ENCODE data around the gene S100A8. TPM values are rescaled to one million over a fixed set of nuclear protein-coding genes. Genes with fewer than 3 reads are reported as not detected.

The S100A8 gene
- total RNA-seq = not detected

GRCh38 chr1:153390938-153391710 is at the start of gene S100A8:
S100A8 (minus strand) TSS chr1:153391073; CDS start chr1:153390535, 538 bp downstream.
- Mint-ChIP-seq H3K4me3 (no peak within 1 kb of the TSS), H3K4me1 (peaks cover 7% of the 10 kb centered on the region), H3K27ac (no peak within 1 kb of the TSS), H3K27me3 (peaks cover 20% of the 10 kb centered on the region), H3K36me3 (ENCODE audit: low read depth) (no peaks in the 10 kb centered on the region), H3K9me3 (no peaks in the 10 kb centered on the region)
- DNase-seq = no peak
- POLR2A ChIA-PET = no interaction called here
- CTCF ChIA-PET = no interaction called here

DNA sequence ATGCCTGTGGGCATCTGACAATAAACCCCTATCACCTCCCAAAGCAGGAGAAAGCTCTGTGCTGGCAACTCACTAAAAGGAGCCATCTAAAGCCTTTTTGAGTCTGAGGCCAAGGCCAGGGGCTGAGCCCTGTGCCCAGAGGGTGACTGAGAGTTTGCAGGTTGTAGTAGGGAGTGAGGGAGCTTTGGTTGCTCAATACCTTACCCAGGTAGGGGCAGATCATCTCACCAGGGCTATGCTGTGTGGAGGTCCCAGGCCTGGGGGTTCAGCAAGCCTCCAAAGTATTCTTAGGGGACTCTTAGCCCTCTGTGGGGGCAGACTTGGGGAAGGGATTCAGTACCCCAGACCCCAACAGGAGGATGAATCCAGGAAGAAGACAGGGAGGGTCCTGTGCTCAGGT is 48.4 kb upstream of the S100A8 start:
- Mint-ChIP-seq H3K4me3 (no peak overlapping the region), H3K27me3 (peaks cover 7% of the 10 kb centered on the region), H3K36me3 (ENCODE audit: low read depth) (no peaks in the 10 kb centered on the region), H3K4me1 (no peaks in the 10 kb centered on the region), H3K9me3 (no peaks in the 10 kb centered on the region), H3K27ac (no peak overlapping the region)
- DNase-seq = no peak
- ChIA-PET POLR2A (no interaction called here), CTCF (no interaction called here)

DNA sequence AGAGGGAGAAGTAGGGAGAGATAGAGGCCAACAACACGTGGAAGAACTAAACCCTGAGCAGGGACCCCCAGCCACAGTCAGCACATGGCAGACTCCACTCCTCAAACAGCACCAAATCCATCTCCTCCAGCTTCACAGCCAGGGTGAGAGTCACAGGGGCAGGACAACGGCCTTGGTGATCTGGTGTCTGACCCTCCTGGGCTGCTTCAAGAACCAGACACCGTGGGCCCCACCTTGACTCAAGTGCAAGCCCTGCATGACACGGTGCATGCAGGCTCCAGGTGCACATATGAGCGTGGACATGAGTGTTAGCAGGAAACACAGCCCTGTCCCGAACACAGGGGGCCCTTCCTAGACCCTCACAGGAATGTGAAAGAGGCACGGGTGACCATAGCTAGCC is 47.7 kb upstream of the S100A8 start:
- Mint-ChIP-seq H3K27ac (no peak overlapping the region), H3K9me3 (no peaks in the 10 kb centered on the region), H3K4me3 (no peak overlapping the region), H3K4me1 (no peaks in the 10 kb centered on the region), H3K27me3 (peaks cover 3% of the 10 kb centered on the region), H3K36me3 (ENCODE audit: low read depth) (no peaks in the 10 kb centered on the region)
- no peak for DNase-seq
- POLR2A ChIA-PET = no interaction called here
- CTCF ChIA-PET = no interaction called here

- Mint-ChIP-seq H3K9me3 (no peaks in the 10 kb centered on the region), H3K27ac (no peak overlapping the region), H3K36me3 (ENCODE audit: low read depth) (no peaks in the 10 kb centered on the region), H3K4me3 (no peak overlapping the region), H3K4me1 (no peaks in the 10 kb centered on the region), H3K27me3 (peaks cover 3% of the 10 kb centered on the region)
- ChIA-PET CTCF (no interaction called here), POLR2A (no interaction called here)
- no peak for DNase-seq
These were observed 46.4 kb upstream of the S100A8 start for GRCh38 chr1:153437236-153437635.

- Mint-ChIP-seq H3K4me1 (no peaks in the 10 kb centered on the region), H3K9me3 (no peaks in the 10 kb centered on the region), H3K27ac (no peak overlapping the region), H3K27me3 (peaks cover 3% of the 10 kb centered on the region), H3K4me3 (no peak overlapping the region), H3K36me3 (ENCODE audit: low read depth) (no peaks in the 10 kb centered on the region)
- ChIA-PET CTCF (no interaction called here), POLR2A (no interaction called here)
- DNase-seq = no peak
These were observed 44.0 kb upstream of the S100A8 start for GRCh38 chr1:153434746-153435455.

- H3K27ac Mint-ChIP-seq = no peak overlapping the region
- H3K4me1 Mint-ChIP-seq = no peaks in the 10 kb centered on the region
- peaks cover 7% of the 10 kb centered on the region for H3K27me3 Mint-ChIP-seq
- H3K9me3 Mint-ChIP-seq = no peaks in the 10 kb centered on the region
- ChIA-PET POLR2A (no interaction called here), CTCF (no interaction called here)
- no peaks in the 10 kb centered on the region for H3K36me3 Mint-ChIP-seq (ENCODE audit: low read depth)
- DNase-seq = no peak
- no peak overlapping the region for H3K4me3 Mint-ChIP-seq
These were observed 42.2 kb upstream of the S100A8 start for GRCh38 chr1:153432874-153433681.

GRCh38 chr1:153431928-153432327 is 41.1 kb upstream of the S100A8 start:
- Mint-ChIP-seq H3K9me3 (no peaks in the 10 kb centered on the region), H3K4me1 (no peaks in the 10 kb centered on the region), H3K4me3 (no peak overlapping the region), H3K27me3 (peaks cover 7% of the 10 kb centered on the region), H3K36me3 (ENCODE audit: low read depth) (no peaks in the 10 kb centered on the region), H3K27ac (no peak overlapping the region)
- no peak for DNase-seq
- POLR2A ChIA-PET = no interaction called here
- CTCF ChIA-PET = no interaction called here

DNA sequence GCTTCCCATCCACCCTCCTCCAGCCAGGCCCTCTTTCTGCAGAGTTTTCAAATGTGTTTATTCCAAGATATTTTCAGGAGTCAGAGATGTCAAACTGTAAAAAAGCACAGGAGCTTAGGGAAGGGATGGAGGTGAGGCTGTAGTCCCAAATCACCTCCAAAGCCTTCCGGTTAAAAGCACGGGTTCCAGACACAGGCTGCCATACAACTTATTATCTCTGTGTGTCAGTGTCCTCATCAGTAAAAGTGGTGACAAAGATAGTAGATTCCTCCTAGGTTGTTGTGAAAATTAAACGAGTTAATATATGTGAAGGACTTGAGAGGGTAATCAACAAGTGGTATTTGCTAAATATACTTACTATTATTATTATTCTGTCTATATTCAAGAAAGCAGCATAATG is 40.6 kb upstream of the S100A8 start:
- ChIA-PET POLR2A (no interaction called here), CTCF (no interaction called here)
- no peak overlapping the region for H3K27ac Mint-ChIP-seq
- H3K4me3 Mint-ChIP-seq = no peak overlapping the region
- no peaks in the 10 kb centered on the region for H3K9me3 Mint-ChIP-seq
- H3K36me3 Mint-ChIP-seq (ENCODE audit: low read depth) = no peaks in the 10 kb centered on the region
- no peak for DNase-seq
- H3K27me3 Mint-ChIP-seq = peaks cover 7% of the 10 kb centered on the region
- no peaks in the 10 kb centered on the region for H3K4me1 Mint-ChIP-seq

DNA sequence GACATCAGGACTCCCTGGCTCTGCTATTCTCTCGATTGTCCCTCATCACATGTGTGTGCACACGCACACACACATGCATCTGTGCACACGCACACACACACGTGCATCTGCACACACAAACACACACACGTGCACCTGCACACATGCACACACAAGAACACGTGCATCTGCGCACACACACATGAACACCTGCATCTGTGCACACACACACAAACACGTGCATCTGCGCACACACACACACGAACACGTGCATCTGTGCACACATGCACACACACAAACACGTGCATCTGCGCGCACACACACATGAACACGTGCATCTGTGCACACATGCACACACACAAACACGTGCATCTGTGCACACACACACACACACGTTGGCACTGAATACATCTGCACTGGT is 40.1 kb upstream of the S100A8 start:
- H3K27me3 Mint-ChIP-seq = peaks cover 7% of the 10 kb centered on the region
- DNase-seq = no peak
- no peaks in the 10 kb centered on the region for H3K36me3 Mint-ChIP-seq (ENCODE audit: low read depth)
- ChIA-PET POLR2A (no interaction called here), CTCF (no interaction called here)
- H3K27ac Mint-ChIP-seq = no peak overlapping the region
- no peaks in the 10 kb centered on the region for H3K4me1 Mint-ChIP-seq
- H3K4me3 Mint-ChIP-seq = no peak overlapping the region
- no peaks in the 10 kb centered on the region for H3K9me3 Mint-ChIP-seq

GRCh38 chr1:153430561-153430960 is 39.7 kb upstream of the S100A8 start:
- H3K4me3 Mint-ChIP-seq = no peak overlapping the region
- H3K27me3 Mint-ChIP-seq = peaks cover 7% of the 10 kb centered on the region
- CTCF ChIA-PET = no interaction called here

DNA sequence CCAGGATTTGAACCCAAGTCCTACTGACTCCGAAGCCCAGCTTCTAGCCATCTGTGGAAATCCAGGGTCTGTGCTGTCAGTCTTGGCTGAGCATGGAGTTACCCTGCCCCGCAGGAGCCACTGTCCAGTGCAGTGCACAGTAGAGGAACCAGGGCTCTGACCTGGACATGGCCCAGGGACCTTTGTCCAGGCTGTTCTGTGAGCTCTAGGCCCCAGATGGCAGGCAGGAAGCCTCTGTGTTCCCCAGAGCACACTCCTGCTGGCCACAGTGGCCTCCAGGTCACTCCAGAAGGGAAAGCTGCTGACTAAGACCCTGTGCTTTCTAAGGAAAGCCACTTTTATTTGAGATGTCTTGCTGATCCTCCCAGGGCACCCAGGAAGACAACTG is 39.3 kb upstream of the S100A8 start:
- Mint-ChIP-seq H3K27me3 (peaks cover 10% of the 10 kb centered on the region), H3K4me1 (no peaks in the 10 kb centered on the region), H3K27ac (no peak overlapping the region), H3K4me3 (no peak overlapping the region), H3K9me3 (no peaks in the 10 kb centered on the region), H3K36me3 (ENCODE audit: low read depth) (no peaks in the 10 kb centered on the region)
- DNase-seq = no peak
- POLR2A ChIA-PET = no interaction called here
- CTCF ChIA-PET = no interaction called here

More at GRCh38 chr1:153430561-153430960, 39.7 kb upstream of the S100A8 start:
- no peaks in the 10 kb centered on the region for H3K4me1 Mint-ChIP-seq
- no peaks in the 10 kb centered on the region for H3K9me3 Mint-ChIP-seq
- no peak for DNase-seq
- no peaks in the 10 kb centered on the region for H3K36me3 Mint-ChIP-seq (ENCODE audit: low read depth)
- POLR2A ChIA-PET = no interaction called here
- no peak overlapping the region for H3K27ac Mint-ChIP-seq

DNA sequence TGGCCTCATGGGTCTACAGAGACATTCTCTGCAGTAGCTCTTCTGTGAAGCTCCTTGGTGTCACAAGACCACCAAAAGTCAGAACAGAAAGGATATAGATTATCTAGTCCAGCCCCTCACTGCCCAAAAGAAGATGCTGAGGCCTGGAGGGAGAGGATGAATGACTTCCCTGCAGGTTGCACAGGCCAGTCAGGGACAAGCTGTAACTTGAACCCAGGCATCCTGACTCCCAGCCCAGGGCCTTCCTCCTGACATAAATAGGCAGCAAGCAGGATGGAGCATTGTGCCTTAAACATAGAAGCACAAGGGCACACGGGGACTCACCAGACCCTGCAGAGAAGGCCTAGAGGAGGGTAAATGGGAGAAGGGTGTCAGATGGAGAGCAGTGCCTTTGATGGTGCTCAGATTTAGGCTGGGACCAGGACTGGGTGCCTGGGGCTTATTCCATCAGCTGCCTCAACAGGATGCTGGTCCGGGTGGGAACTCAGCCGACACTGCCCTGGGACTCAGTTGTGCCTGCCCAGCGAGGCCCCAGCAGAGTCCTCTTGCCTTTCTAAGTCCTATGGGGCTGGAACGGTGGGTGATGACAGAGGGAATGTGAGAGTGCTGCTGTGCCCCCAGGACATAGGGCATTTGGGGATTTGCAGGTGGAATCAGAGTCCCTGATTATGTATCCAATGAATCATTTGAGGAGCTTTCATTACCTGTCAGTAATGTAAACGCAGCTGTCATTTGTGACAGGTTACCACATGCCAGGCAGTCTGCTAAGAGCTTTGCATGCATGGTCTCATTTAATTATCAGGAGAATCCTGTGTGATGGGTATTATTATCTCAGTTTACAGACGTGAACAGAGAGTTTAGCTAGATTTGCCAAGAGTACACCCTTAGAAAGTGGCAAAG is 38.6 kb upstream of the S100A8 start:
- no peaks in the 10 kb centered on the region for H3K9me3 Mint-ChIP-seq

GRCh38 chr1:153428791-153429190 is 37.9 kb upstream of the S100A8 start:
- no peak for DNase-seq
- ChIA-PET POLR2A (no interaction called here), CTCF (no interaction called here)

More for the DNA sequence above, 38.6 kb upstream of the S100A8 start:
- no peak overlapping the region for H3K27ac Mint-ChIP-seq
- no peak for DNase-seq
- CTCF ChIA-PET = no interaction called here
- H3K4me3 Mint-ChIP-seq = no peak overlapping the region
- H3K4me1 Mint-ChIP-seq = no peaks in the 10 kb centered on the region
- peaks cover 13% of the 10 kb centered on the region for H3K27me3 Mint-ChIP-seq
- no peaks in the 10 kb centered on the region for H3K36me3 Mint-ChIP-seq (ENCODE audit: low read depth)
- POLR2A ChIA-PET = no interaction called here

More at GRCh38 chr1:153428791-153429190, 37.9 kb upstream of the S100A8 start:
- no peak overlapping the region for H3K4me3 Mint-ChIP-seq
- H3K9me3 Mint-ChIP-seq = no peaks in the 10 kb centered on the region
- no peak overlapping the region for H3K27ac Mint-ChIP-seq
- no peaks in the 10 kb centered on the region for H3K36me3 Mint-ChIP-seq (ENCODE audit: low read depth)
- no peaks in the 10 kb centered on the region for H3K4me1 Mint-ChIP-seq
- peaks cover 13% of the 10 kb centered on the region for H3K27me3 Mint-ChIP-seq
